HG03378 (cell line): ENCODE measurements around the gene CASP7.
A peak's percentile ranks its signal among the peaks of the same experiment; 100 is the strongest.

Experiments
- ATAC-seq: cut with Tn5 transposase; IDR thresholded peaks from one replicate; pipeline ENCODE4 v1.9.1; 2021; ENCODE audit warnings: mild to moderate bottlenecking, moderate library complexity; ENCODE audit not compliant: unreplicated experiment

CASP7 gene

GRCh38 chr10:113665806-113666354 is 13.8 kb upstream of the CASP7 start:
- ATAC-seq, result no peak

GRCh38 chr10:113666682-113667252 is 12.9 kb upstream of the CASP7 start:
- peak; percentile 73 for ATAC-seq

GRCh38 chr10:113680190-113681111 is 739 bp downstream of the CASP7 start:
- peak; percentile 30 for ATAC-seq

- ATAC-seq, result peak; percentile 83
Observed at GRCh38 chr10:113681533-113682470, 2.1 kb downstream of the CASP7 start.

GRCh38 chr10:113683300-113683699 is 3.6 kb downstream of the CASP7 start:
- ATAC-seq, result no peak

GRCh38 chr10:113686028-113686427 is 6.3 kb downstream of the CASP7 start:
- ATAC-seq, result no peak

- no peak for ATAC-seq
Observed at GRCh38 chr10:113687037-113687436, 7.3 kb downstream of the CASP7 start.

GRCh38 chr10:113689057-113689456 is 9.3 kb downstream of the CASP7 start:
- ATAC-seq, result no peak

GRCh38 chr10:113689574-113689973 is 9.9 kb downstream of the CASP7 start:
- no peak for ATAC-seq

GRCh38 chr10:113690749-113691148 is 11.0 kb downstream of the CASP7 start:
- ATAC-seq, result no peak

- no peak for ATAC-seq
Observed at GRCh38 chr10:113691381-113691780, 11.7 kb downstream of the CASP7 start.

- ATAC-seq, result no peak
Observed at GRCh38 chr10:113692271-113692670, 12.6 kb downstream of the CASP7 start.

- no peak for ATAC-seq
Observed at GRCh38 chr10:113693348-113693747, 13.6 kb downstream of the CASP7 start.

GRCh38 chr10:113695691-113696090 is 16.0 kb downstream of the CASP7 start:
- no peak for ATAC-seq

- ATAC-seq, result no peak
Observed at GRCh38 chr10:113697595-113697994, 17.9 kb downstream of the CASP7 start.

- ATAC-seq, result no peak
Observed at GRCh38 chr10:113704637-113705343, 25.1 kb downstream of the CASP7 start.

GRCh38 chr10:113705344-113705652 is 25.6 kb downstream of the CASP7 start:
- ATAC-seq, result no peak

- ATAC-seq, result no peak
Observed at GRCh38 chr10:113706623-113707022, 26.9 kb downstream of the CASP7 start.

GRCh38 chr10:113708640-113709039 is 28.9 kb downstream of the CASP7 start:
- ATAC-seq, result no peak

GRCh38 chr10:113709221-113709838 is 29.6 kb downstream of the CASP7 start:
- no peak for ATAC-seq
